Right lung (tissue), 5 donors: ENCODE measurements around the gene NISCH. TPM values are rescaled to one million over a fixed set of nuclear protein-coding genes. Genes with fewer than 3 reads are reported as not detected.
A peak's percentile ranks its signal among the peaks of the same experiment; 100 is the strongest.
"Not testable (repeated sequence)": the region's sequence is repeated elsewhere in the genome, so short reads cannot be mapped to it uniquely, and the experiment has no call there.

Source experiments
- DNase-seq, 2 donors: peaks; one replicate each; pipeline ENCODE4 v3.0.0-alpha.2; 2013
- polyA plus RNA-seq, 5 donors: library from polyadenylated mRNA; unstranded; fragments of 120-200 nt; gene quantifications; one replicate each; pipeline versions ENCODE4 v1.2.1 to v1.2.3, GENCODE V29; 2013; ENCODE audit warnings: inconsistent platforms in 1 of 5, low replicate concordance in 1 of 5; ENCODE audit not compliant: insufficient read length in 5 of 5, insufficient read depth in 1 of 5

The NISCH gene
- polyA plus RNA-seq, 5 donors, result 116 to 175 (median 146) TPM

DNA sequence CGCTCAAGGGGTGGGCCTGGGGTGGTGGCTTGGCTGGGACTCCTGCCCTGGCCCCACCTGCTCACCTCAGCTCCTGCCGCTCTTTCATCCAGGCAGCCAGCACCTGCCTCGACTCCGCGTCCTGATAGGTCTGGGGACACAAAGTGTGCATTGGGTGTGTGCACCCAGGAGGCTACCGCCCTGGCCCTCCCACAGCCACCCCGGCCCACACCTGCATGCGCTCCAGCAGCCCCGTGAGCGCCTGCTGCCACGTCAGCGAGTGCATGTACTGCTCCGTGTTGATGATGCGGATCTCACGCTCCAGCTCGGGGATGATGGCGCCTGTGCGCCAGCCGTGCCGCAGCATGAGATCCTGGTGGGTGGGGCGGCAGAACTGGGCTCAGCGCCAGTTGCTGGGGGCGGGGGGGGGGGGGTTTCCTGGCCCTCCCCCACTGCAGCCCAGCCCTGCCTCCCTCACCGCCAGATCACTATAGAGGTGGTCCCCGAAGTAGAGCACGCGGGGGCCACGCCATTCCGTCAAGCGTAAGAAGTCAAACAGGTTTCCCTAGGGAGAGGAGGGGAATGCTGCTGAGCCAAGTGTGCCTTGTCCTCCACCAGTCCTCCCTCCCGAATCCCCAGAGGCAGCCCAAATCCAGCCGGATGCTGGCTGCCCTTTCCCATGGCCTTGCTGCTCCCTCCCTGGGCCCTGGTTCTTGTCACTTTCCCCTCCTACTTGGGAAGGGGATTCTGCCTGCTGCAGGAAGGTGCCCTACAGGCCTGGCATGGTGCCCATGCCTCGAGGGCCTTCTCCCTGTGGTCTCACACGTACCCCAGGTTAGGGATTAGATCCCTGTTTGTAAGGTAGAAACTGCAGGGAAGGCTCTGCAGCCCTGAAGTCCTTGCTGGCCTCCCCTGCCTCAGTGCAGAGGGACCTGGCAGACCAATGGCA, 69.6 kb downstream of the NISCH start:
- peak; percentile 67 to 76 for DNase-seq

DNA sequence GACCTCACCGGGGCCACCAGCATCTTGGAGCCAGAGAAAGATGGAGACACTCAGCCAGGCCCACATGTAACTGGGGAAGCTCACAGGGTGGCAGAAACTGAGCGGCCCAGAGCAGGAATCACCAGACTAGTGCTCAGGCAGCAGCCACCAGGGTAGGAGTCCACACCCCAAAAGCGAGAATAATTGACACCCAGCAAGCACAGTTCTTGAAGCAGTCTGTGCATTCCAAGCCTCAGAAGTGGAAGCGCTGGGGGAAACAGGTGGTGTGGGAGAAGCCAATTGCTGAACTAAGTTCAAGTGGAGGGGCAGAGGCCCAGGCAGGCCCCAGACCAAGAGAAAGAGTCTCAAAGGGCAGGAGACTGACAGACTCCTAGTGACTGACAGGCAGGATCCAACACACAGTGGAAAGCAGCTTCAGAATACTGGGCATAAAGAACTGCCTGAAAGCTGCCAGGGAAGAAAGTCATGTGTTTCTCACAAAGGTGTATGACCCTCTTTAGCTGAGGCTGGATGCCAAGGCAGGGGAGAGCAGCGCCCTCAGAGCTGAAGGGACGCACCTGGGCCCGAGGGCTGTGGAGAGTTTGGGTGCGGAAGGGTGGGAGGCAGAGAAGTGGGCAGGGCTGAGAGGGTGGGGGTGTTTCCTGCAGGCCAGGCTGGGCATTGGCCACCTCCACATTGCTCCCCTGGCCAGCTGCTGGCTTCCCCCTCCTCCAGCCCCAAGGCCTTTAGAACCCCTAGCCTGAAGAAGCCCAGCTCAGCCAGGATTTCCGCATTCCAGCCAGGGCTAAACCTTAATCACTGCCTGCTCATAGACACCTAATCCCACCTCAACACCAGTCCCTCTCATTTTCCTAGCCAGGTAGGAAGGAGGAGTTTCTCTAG, 70.5 kb downstream of the NISCH start:
- DNase-seq, result peak; percentile 56 to 59

DNA sequence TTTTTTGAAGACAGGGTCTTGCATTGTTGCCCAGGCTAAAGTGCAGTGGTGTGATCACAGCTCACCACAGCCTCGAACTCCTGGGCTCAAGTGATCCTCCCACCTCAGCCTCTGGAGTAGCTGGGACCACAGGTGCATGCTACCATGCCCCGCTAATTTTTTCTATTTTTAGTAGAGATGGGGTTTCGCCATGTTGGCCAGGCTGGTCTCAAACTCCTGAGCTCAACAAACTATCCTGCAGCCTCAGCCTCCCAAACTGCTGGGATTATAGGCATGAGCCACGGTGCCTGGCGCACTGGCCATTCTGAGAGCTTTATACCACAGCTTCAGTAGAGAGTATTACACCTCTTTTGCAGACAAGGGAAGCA, 71.3 kb downstream of the NISCH start:
- DNase-seq, result not testable (repeated sequence)

DNA sequence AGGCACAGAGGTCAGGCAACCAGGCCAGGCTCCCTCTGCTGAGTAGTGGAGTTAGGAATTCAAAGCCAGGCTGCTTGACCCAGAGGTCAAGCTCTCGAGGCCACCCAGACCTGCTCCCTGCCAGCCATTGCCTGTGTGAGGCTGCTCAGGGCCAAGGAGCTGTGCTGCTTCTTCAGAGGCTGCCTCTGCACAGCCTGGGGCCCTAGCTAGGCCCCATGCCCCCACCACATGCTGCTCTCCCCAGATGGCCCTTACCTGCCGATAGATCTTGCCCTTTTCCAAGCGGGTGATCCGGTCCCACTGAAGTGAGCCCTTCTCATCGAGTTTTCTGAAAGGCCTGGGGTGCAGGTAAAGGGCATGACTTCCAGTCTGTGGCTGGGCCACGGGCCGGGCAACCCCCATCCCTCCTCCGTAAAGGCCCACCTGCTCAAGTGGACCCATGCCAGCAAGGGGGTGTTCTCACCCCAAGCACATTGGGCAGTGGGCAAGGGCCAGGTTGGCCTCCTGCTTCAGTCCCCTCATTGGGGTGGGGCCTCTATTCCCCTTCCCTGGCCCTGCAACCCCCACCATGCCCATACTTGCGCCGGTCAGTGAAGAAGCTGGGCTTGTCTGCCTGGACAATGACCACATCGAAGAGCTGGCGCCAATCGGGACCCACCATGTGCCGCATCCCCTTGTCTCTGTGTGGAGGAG, 71.8 kb downstream of the NISCH start:
- no peak for DNase-seq

DNA sequence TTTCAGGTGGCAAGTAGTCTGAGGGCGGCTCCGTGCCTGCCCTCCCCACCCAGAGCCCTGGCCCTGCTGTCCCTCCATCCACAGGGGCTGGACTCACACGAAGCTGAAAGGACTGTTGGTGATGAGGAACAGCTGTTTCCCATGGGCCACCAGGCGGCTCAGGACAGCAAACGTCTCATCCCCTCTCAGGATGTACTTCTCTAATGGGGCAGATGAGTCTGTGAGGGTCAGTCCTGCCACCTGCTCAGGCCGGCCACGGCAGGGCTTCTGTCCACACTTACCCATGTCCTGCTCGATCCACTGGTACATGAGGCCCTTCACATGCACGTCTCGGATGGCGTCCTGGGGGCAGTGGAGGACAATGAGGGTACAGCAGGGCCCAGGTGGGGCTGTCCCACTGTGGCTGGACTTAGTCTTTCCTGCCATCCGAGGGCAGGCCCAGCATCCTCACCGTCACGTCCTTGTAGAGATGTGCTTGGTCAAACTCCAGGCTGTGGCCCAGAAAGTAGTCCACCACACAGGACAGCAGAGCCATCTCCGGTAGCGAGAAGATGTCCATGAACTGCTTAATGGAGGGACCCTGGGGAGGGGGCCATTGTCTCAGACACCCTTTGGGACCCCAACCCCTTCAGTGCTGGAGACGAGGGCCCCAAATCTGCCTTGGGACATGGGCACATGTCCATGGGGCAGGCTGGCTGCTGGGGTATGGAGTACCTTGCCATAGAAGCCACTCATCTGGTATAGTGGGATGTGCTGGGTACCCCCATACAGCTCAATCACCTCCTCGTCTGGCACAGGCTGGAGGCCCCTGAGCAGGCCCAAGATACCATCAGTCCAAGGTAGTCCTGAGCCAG, 72.6 kb downstream of the NISCH start:
- DNase-seq, result no peak

DNA sequence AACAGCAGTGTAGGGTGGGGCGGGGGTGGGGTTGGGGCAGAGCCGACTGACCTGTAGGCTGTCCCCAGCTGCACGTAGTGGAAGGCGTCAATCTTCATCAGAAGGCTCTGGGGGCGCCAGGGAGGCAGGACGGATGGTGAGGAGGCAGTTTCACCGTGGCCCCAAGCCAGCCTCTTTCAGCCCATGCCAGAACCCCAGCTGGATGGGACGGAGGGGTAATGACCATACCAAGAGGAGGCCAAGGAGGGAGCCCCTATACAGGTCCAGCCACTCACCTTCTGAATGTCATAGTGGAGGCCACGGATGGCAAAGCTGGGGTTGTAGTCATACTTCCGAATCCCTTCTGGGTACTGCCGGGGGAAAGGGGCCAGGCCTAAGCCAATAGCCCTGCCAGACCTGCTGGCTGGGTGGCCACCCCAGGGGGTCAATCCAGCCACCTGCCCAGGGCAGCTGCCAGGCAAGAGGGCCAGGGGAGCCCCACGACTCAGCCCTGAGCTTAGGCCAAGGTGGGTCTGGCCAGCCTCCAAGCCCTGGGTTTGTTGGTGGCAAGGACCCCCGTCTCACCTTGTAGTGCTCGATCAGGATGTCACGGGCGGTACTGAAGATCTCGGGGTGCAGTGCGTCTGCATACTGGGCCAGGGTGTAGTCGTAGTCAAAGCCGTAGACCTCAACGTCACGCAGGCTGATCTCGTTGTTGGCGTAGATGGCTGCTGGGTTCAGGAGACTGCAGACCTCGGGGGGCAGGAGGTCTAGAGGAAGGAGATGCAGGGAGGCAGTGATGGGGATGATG, 73.4 kb downstream of the NISCH start:
- no peak for DNase-seq

DNA sequence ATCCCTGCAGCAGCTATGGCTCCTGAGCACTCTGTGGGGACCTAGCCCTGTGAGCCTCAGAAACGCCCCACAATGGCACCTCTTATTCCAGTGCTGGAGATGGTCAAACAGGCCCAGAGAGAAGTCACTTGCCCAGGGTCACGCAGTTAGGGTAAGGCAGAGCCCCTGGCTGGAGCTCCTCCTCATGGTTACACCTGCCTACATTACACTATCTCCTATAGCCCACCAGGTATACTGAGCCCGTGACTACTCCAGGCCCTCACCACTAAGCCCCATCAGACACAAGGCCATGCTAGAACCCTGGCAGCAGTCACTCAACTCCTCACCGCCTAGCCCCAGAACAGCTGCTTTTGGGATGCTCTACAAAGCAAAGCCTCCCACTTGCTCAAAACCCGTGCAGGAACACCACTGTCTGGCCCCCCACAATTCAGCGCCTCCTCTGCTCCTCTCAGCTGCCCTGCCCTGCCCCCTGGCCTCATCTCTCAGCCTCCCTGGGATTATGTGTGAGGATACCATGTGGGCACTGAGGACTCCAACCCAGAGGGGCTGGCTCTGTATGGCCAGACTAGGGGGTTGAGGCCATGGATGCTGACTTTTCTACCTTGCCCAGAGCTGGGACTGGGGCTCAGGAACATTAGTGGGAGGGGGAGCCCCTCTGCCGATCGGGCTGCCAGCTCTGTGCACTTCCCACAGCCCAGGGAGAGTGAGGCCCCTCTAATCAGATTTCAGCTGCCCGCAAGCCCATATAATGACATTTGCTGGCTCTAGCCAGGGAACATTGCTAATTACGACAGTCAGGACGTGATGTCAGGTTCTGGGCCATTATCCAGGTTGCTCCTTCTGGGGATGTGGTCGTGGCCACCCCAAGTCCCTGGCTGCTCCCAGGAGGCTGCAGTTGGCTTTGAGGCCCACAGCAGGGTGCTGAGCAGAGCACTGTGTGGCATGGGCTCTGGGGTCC, 74.3 kb downstream of the NISCH start:
- DNase-seq, result peak in 1 of 2 donors; percentile 63

DNA sequence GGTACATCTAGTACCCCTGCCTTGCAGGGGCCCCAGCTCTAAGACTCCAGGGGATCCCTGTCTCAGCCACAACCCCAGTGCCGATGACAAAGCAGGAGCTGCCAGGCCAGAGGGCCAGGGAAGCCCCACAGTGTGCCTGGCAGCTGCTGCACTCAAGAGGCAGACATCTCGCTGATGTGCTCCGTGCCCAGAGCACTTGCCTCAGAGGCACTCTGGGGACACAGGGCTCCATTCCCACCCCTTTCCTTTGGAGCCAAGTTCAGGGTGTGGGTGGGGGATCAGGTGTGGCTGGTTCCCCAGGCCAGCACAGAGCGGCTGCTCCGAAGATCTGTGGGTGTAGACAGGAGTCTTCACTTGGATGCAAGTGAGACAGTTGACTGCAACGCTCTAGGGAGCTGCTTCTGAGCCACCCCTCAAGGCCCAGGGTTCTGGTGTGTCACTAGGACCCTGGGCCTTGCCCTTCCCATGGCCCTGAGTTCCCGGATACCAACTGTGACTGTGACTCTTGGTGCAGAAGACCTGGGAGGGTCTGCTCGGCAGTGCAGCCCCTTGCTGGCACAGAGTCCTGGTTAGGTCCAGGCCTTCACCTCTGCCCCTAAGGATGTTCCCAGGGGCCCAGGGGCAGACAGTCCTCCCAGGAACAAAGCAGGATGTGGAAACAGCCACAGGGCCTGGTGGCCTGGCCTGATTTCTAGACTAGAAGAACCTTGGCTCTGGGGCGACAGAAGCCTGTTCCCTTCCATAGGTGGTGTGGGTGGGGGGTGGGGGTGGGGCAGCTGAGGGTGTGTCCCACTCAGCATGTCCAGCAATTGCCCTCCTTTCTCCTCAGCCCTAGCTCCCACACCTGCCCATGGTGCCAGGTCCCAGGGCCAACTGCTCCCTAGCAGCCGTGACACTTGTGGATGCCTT, 75.8 kb downstream of the NISCH start:
- DNase-seq, result no peak

DNA sequence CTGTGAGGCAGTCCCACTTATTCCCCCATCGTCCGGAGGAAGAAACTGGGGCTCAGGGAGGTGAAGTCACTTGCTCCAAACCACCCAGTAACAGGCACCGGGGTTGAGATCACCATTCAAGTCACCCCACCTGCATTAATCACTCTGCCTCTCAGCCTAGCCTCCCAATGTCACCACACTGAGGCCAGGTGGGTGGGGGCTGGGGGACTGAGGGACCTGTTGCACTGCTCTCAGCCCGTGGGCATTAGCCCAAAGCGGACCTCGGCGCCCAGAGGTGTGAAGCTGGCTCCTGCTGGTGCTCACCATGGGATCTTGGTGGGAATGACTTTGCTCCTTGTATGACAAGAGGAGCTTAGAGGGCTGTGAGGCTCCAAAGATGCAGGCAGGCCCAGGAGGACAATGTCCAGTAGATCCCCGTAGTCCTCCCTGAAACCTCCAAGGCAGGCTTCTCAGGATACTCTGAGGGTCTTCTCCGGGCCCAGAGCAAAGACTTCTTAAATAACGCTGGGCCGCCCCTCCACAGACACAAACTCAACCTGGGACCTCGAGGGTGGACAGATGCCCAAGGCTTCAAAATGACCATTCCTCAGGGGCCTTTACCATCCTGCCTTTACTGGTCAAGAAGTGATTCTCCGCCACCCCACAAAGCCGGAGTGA, 76.6 kb downstream of the NISCH start:
- DNase-seq, result no peak

DNA sequence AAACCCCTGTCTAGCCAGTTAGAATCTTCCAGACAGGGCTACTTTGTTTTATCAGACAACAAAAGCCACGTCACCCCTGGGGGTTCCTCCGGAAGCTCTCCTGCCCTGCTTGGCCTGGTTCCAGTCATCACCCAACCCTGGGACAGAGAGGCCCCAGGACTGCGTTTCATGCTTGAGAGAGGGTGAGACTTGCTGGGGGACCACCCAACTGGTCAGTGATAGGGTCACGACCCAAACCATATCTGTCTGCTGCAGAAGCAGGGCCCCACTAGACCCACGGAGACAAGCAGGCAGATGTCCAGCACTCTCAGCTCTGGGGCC, 77.1 kb downstream of the NISCH start:
- no peak for DNase-seq

DNA sequence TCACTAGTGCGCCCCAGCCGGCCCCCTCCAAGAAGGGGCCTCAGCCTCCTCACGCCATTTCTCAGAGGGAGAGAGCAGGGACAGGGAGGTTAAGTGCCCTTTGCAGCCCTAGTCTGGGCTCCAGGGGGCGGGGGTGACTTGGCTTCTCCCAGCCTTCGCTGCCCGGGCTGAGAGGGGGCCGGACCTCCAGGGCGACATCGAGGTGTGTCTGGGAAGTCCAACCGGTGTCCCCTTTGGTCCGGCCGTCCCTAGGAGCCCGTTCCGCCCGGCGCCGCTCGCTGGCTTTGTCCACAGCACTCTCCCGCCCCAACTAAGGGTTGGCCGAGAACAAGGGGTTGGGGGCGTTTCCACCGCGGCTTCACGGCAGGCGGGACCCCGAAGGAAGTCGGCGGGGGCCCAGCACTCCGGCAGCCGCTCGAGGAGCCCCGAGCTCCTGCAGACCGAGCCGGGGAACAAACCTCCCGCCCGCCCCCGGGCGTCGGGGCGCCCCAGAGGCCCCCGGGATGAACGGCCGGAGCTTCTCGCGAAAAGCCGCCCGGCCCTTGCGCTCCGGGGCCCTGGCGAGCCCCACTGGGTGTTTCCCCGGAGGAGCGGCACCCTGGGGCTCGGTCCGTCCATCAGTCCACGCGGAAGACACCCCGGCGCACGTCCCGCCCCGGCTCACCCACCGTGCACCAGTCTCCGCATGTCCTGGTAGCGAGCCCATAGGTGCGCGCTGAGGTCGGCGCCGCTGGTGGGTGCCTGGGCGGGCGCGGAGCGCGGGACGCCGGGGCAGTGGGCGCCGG, 77.6 kb downstream of the NISCH start:
- DNase-seq, result no peak

DNA sequence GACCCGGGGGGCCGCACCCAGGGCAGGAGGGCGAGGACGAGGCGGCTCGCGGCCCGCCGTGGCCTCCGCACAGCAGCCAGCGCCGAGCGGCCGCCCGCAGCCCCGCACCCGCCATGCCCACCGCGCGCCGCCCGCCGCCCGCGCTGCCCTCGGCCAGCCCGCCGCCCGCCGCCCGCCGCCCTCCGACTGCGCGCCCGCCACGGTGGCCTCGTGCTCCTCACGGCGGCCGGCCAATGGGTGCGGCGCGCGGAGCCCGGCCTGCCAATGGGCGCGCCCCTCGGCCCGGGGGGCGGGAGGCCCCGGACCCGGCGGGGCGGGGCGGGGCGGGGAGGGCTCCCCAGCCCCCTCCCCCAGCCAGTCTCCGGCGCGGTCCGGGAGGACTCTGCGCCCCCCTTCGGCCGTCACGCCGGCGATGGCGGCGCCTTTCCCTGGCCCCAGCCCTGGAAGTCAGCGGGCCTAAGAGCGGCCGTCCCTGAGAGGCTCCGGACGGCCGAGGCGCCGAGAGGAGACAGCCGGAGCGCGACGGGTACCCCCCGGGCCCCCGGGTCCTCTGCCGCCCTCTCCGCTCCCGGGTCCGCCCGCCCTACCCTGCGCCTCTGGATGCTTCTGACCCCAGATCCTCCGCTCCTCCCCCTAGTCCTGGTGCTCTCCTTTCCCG, 78.3 kb downstream of the NISCH start, which contains the start of gene NT5DC2:
NT5DC2 (minus strand) TSS at position 235 of the 658 bp plus-strand sequence; CDS start at position 115, 120 bp downstream.
- peak; percentile 73 to 84 for DNase-seq

DNA sequence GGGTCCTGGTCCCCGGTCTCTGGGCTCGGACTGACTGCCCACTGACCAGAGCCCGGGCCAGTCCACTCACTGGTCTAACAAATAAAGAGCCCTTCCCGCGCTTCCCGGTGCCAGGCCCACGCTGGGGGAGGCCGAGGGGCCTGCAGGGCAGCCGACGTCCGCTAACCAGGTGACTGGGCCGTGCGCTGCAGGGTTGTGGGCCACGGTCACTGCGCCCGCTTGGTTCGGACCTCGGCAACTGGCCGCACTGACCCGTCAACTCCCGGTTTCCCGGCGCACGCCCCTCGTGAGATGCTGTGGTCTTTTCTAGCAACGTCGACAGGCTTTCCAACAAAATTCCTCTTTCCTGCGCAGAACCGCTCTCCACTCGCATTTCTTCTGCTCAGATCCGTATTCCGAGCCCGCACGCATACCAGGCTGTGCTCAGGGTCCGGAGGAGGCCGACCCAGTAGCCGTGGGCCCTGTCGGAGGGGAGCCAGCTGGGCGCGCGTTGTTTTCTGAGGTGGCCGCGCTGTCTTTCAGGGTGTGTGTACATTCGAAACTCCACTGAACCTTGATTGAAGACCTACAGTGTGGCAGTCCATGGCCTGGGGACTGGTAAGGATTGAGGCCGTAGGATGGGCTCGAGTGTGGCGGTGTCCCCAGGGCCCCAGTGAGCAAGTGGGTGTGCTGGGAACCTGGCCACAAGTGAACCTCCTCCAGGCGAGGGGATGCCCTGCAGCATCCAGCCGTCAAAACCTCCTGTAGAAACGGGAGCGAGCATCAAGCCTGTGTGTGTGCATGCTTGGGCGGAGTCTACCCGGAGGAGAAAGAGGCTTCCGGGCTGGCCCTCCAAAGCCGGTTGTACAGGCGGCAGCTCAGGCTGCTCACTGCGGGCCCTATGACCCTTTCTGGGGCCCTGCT, 79.1 kb downstream of the NISCH start:
- peak in 1 of 2 donors; percentile 28 for DNase-seq

DNA sequence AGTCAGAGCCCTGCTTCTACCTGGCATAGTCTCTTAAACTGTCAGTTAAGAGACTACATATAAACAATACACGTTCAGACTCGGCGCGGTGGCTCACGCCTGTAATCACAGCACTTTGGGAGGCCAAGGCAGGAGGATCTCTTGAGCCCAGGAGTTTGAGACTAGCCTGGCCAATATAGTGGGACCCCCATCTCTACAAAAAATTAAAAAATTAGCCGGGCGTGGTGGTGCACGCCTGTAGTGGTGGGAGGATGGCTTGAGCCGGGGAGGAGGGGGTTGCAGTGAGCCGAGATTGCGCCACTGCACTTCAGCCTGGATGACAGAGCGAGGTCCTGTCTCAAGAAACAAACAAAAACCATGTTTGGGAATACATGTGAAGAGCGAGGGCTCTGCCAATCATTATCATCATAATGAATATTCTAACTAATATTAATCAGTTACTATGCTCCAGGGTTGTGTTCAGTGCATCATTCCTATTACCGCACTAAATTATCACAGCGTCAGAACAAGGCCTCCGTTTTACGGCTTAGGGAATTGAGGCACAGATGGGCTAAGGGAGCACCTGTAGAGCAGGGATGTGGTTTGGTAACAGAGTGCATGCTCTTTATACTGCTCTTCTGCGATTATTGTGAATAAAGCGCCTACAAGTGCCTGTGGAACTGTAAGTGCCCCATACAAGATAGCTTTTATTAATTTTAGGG, 80.2 kb downstream of the NISCH start:
- DNase-seq, result no peak

DNA sequence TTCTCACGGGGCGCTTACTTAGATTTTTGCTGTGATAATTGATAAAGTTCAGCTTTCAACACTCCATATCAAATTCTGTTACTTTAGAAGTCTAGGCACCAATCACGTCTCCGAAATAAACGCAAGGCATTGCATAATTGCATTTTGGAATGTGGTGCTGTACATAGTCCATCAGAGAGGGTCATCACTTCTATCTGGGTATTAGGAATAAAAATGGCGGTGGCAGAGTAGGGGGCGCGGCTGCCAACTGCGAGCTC, 80.6 kb downstream of the NISCH start:
- no peak for DNase-seq
